ENCODE data around the gene RAD23B. TPM values are rescaled to one million over a fixed set of nuclear protein-coding genes. Genes with fewer than 3 reads are reported as not detected.

Gene RAD23B
- total RNA-seq, 1 experiment from 2014 or later = 114 TPM

- H3K4me1 ChIP-seq (ENCODE audit: control insufficient read depth, insufficient read depth, low read length) = no peaks in the 10 kb centered on the region; the same call in none of the 2 replicates
- H3K4me3 ChIP-seq (ENCODE audit: low read depth in 2 of 2, low read length in 2 of 2) = no peak overlapping the region
- in situ Hi-C loops (cut with HindIII; ENCODE audit: low pct_unique_long_range_greater_than_20kb, low sequenced_read_pairs) (no loop called here), intact Hi-C loops (cut with micrococcal nuclease; ENCODE audit: unreplicated experiment) (no loop called here)
- H3K9me3 ChIP-seq (ENCODE audit: control insufficient read depth, insufficient read depth, low read depth, low read length) = no peaks in the 10 kb centered on the region
- ChIA-PET POLR2A (no interaction called here), CTCF (no interaction called here)
- no peaks in the 10 kb centered on the region for H3K27me3 ChIP-seq (ENCODE audit: control insufficient read depth, insufficient read depth, low read length)
- H3K36me3 ChIP-seq (ENCODE audit: control insufficient read depth, insufficient read depth, low read length) = peaks cover 19% of the 10 kb centered on the region
- no peak overlapping the region for H3K27ac ChIP-seq (ENCODE audit: low read length)
- ATAC-seq (no peak), DNase-seq (ENCODE audit: low read depth, low spot score) (no peak)
- no peak for TF ChIP-seq REST (IDR thresholded peaks at IDR 0.05; ENCODE audit: insufficient read depth in 1 of 2, low read depth in 2 of 2, low read length in 1 of 2)
- TF ChIP-seq TCF7L2 (IDR thresholded peaks at IDR 0.05; ENCODE audit: low read depth, low read length) = no peak
- TF ChIP-seq CTCF (IDR thresholded peaks at IDR 0.05) = no peak
- TF ChIP-seq SIN3A (IDR thresholded peaks at IDR 0.05; ENCODE audit: borderline replicate concordance, insufficient read depth, low read depth, low read length) = no peak
- TF ChIP-seq POLR2AphosphoS5 (IDR thresholded peaks at IDR 0.05; ENCODE audit: low read depth, low read length) = no peak
- BruUV-seq (replicated peaks) = no TSS peak
These were observed 30.5 kb downstream of the RAD23B start for GRCh38 chr9:107313555-107314096.

- ATAC-seq (no peak), DNase-seq (ENCODE audit: low read depth, low spot score) (no peak)
- intact Hi-C loops (cut with micrococcal nuclease; ENCODE audit: unreplicated experiment) = no loop called here
- in situ Hi-C loops (cut with HindIII; ENCODE audit: low pct_unique_long_range_greater_than_20kb, low sequenced_read_pairs) = no loop called here
- no peak overlapping the region for H3K4me3 ChIP-seq (ENCODE audit: low read depth in 2 of 2, low read length in 2 of 2)
- H3K27ac ChIP-seq (ENCODE audit: low read length) = no peak overlapping the region
- H3K27me3 ChIP-seq (ENCODE audit: control insufficient read depth, insufficient read depth, low read length) = no peaks in the 10 kb centered on the region
- TF ChIP-seq TCF7L2 (IDR thresholded peaks at IDR 0.05; ENCODE audit: low read depth, low read length) (no peak), REST (IDR thresholded peaks at IDR 0.05; ENCODE audit: insufficient read depth in 1 of 2, low read depth in 2 of 2, low read length in 1 of 2) (no peak)
- H3K9me3 ChIP-seq (ENCODE audit: control insufficient read depth, insufficient read depth, low read depth, low read length) = no peaks in the 10 kb centered on the region
- POLR2A ChIA-PET = no interaction called here
- peaks cover 17% of the 10 kb centered on the region for H3K36me3 ChIP-seq (ENCODE audit: control insufficient read depth, insufficient read depth, low read length)
- no peaks in the 10 kb centered on the region; the same call in none of the 2 replicates for H3K4me1 ChIP-seq (ENCODE audit: control insufficient read depth, insufficient read depth, low read length)
- no TSS peak for BruUV-seq (replicated peaks)
- CTCF ChIA-PET = no interaction called here
These were observed 31.7 kb downstream of the RAD23B start for GRCh38 chr9:107314763-107315162.
